ENCODE results near the gene ITGA11.

The ITGA11 gene

GRCh38 chr15:68307131-68307928 is 124.6 kb downstream of the ITGA11 start:
- no peak for DNase-seq

DNA sequence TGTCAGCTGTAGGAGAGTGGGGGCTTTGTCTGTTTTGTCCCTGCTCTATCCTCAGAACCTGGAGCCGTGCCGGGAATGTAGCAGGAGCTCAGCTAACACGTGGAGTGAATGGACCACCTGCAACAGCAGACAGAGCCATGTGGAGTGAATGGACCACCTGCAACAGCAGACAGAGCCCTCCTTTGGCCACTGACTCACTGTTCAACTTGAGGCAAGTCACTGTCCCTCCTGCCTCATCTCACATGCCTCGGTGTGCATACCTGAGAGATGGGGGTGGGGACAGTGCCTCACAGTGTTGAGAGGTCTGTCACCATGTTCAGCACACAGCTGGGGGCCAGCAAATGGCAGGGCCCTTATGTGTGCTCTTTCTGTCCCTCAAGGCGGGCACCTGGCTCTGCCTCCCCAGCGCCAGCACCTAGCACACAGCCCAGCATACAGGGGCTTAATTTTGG is 126.5 kb downstream of the ITGA11 start:
- no peak for DNase-seq

DNA sequence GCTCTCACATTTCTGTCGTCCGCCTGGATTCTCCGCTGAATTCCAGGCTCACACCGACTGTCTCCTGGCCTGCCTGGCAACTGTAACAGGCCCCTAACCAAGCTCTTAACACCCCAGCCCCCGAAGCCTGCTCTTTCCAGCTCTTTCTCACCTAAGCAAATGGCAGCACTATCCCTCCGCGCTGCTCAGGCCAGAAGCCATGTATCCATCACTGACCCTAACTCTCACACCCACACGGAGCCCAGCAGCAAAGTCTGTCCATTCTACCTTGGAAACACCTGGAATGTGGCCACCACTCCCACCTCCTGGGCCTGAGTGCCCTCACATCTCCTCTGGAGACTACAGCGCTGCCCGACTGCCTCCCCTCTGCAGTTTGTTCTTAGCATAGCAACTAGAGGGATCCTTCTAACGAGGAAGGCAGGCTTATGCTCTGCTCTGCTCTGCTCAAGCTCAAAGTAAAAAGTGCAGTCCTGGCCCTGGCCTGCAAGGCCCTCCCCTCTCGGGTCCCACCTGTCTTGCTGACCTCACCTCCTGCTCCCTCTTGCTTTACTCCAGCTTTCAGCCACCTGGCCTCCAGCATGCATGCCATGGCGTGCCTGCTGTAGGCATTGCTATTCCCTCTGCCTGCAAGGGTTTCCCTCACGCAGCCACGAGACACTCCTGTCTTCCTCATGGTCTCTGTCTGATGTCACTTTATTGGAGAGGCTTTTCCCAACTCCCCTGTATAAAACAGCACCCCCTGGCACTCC is 127.2 kb downstream of the ITGA11 start:
- no peak for DNase-seq

- DNase-seq = no peak
Observed at GRCh38 chr15:68303560-68304436, 128.2 kb downstream of the ITGA11 start.

- no peak for DNase-seq
Observed at GRCh38 chr15:68303134-68303533, 128.8 kb downstream of the ITGA11 start.

- DNase-seq = no peak
Observed at GRCh38 chr15:68302729-68303128, 129.2 kb downstream of the ITGA11 start.

DNA sequence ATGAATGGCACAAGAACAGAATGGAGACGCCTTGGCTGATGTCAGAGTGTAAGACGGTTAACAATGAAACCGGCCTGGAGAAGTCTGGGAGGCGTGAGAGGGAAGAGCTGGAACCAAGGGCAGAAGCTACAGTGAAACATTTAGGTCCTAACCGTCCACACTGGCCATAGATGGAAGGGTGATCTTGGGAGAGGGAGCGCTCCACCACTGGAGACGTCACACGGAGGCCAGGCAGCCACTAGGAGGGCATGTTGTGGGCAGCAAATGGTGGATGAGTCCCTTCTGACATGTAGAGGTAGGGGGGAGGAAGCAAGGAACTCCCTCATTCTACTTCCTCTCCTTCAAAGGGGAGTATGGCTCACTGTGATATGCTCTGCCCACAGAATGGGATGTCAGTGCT is 130.7 kb downstream of the ITGA11 start:
- no peak for DNase-seq

DNA sequence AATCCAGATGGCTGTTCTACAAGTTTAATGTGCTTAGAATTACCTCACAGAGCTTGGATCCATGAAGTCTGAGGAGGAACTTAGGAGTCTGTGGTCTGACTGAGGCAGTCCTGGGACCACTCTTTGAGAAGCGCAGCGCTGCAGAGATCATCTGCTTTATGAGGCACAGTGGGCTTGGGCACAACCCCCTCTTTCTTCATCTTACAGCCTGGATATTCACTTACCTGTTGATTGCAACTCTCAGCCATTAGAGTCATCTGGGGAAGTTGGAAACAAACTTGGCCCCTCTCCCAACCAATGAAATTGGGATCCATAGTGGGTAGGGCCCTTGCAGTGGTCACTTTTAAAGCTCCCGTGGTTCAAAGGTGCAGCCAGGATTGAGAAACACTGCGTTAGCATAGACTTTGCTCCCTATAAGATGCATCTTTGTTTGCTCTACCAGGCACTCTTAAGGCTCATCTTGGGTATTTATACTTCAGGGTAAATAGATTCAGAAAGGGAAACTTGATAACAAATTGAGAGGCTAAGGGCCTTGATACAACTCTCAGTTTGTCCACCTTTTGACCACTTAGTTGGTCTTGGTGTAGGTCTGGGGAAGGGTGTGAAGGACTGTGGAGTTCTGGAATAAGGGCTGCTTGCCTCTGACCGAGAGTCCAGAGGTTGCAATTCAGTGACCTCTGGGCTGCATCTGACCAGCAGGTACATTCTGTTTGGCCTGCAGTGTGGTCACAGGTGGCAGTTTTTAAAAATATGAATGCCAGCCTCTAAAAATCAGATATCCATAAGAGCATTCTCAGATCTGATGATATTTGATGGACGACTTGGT is 131.6 kb downstream of the ITGA11 start:
- DNase-seq = no peak

DNA sequence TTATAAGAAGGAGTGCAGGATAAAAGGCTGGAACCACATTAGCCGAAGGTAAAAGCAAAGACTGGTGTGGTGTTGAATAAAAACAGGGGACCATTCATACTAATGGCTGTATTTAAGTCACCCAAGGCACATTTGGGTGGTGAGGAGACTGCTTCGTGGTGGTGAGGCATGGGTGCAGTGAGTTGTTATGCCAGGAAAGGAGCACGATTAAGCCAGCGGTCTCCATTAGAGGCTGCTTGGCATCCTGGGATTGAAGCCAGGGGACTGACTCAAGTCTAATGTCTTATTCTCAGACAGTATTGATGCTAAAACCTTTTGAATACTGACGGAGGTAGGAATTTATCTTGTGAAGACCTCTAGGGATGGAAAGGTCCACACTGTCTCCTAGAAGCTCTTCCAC is 132.5 kb downstream of the ITGA11 start:
- DNase-seq = no peak

DNA sequence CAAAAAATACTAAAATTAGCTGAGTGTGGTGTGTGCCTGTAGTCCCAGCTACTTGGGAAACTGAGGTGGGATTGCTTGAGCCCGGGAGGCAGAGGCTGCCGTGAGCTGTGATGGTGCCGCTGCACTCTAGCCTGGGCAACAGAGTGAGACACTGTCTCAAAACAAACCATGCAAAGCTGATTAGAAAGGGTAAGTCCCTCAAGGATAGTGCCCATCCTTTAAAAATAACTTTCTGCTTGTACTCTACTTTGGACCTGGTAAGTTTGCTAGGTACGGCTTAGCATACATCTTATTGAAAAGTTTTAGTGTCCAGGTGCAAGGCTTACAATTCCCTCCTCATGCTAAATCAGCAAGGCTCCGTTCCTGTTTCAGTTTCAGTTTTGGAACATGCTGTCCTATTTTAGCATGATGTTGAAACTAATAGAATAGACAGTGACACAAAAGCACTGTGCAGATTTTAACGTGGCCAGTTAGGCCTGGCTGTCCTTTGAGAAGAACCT is 133.0 kb downstream of the ITGA11 start:
- DNase-seq = no peak

- DNase-seq = no peak
Observed at GRCh38 chr15:68298336-68298735, 133.6 kb downstream of the ITGA11 start.

GRCh38 chr15:68295014-68295805 is 136.8 kb downstream of the ITGA11 start:
- no peak for DNase-seq

DNA sequence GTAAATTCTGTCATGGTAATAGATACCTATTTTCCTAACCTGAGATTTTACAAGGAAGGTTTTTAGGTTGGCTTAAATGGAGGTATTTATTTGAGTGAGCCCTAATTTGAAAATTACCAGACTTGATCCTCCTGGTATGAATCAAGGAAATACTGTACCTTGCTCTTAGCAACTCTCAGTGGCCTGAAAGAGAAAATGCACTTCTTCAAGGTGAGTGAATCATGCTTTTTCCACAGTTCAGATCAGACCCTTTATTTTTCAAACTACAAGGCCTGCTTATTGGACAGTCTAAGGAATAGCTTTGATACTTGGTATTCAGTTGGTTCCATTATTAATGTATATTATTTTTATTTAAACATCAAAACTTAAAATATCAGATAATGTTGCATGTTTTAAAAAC is 139.0 kb downstream of the ITGA11 start:
- no peak for DNase-seq

- no peak for DNase-seq
Observed at GRCh38 chr15:68292157-68292781, 139.7 kb downstream of the ITGA11 start.

GRCh38 chr15:68290715-68291114 is 141.2 kb downstream of the ITGA11 start:
- DNase-seq = no peak

- no peak for DNase-seq
Observed at GRCh38 chr15:68289621-68290352, 142.2 kb downstream of the ITGA11 start.

DNA sequence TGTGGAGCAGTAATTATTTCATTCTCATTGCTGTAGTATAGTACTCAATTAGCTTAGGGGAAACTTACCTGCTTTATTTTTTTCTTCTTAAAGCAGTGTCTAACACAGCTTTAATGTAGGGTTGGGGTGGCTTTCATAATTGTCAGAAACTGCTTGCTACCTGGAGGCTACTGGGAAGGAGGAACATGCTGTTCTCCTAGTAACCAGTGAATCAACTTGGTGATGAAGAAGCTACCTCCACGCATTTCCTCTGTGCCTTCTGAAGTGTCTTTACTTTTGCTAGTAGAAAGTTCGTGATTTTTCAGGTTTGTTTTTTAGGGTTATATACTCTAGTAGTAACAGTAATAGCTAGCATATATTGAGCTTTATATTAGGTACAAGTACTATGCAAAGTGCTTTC is 142.9 kb downstream of the ITGA11 start:
- no peak for DNase-seq

- DNase-seq = no peak
Observed at GRCh38 chr15:68286256-68286655, 145.7 kb downstream of the ITGA11 start.

DNA sequence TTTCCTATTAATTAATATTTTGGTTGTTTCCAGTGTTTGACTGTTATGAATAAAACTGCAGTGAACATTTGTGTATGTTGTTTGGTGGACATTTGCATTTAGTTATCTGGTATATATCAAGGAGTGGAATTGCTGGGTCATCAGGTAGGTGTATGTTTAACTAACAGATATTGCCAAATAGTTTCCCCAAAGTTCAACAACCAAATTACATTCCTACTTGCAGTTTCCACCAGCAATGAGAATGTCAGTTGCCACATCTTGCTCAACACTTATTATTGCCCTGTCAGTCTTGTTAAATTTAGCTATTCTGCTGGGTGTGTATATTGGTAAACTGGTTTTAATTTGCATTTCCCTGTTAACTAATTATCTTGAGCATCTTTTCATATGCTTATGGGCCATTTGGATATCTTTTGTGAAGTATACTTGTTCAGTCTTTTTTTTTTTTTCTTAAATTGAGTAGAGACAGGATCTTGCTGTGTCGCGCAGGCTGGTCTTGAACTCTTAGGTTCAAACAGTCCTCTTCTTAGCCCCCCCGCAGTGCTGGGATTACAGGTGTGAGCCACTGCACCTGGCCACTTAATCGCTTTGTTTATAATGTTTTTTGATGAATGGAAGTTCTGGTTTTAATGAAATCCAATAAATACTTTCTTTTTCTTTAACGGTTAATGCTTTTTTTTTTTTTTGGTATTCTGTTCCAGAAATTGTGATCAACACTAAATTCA is 146.5 kb downstream of the ITGA11 start:
- no peak for DNase-seq

Measured in fibroblast of skin of scalp (primary cell).